Breast epithelium (tissue), 3 donors: Measurements from ENCODE around the gene PPP1R3E.

Experiments used
- CTCF ChIP-seq, 3 donors: fragments of 450-650 bp; IDR thresholded peaks; one replicate each; pipeline ENCODE4 v1.5.1; 2016 to 2017; ENCODE audit warnings: antibody characterized with exemption in 3 of 3, mild to moderate bottlenecking in 3 of 3, moderate library complexity in 3 of 3
- POLR2A ChIP-seq: fragments of 450-650 bp; IDR thresholded peaks from one replicate; pipeline ENCODE4 v1.6.1; 2016; ENCODE audit warnings: antibody characterized with exemption, mild to moderate bottlenecking, moderate library complexity
- POLR2AphosphoS5 ChIP-seq, 3 donors: sonication (generic); formaldehyde crosslinking; IDR thresholded peaks; one replicate each; pipeline ENCODE4 v1.6.1; 2017; ENCODE audit warnings: antibody characterized with exemption in 3 of 3

GRCh38 chr14:23275412-23275811 lies 27.2 kb downstream of the PPP1R3E start:
- TF ChIP-seq POLR2A: no peak
- no peak for TF ChIP-seq CTCF (IDR thresholded peaks at IDR 0.05)
- no peak for TF ChIP-seq POLR2AphosphoS5 (IDR thresholded peaks at IDR 0.05)
